Measurements from ENCODE around the gene DCBLD2. TPM values are rescaled to one million over a fixed set of nuclear protein-coding genes. Genes with fewer than 3 reads are reported as not detected.

The DCBLD2 gene
- polyA plus RNA-seq, 1 of the 3 experiments (the other 2 are of a cell fraction), result 159 TPM

DNA sequence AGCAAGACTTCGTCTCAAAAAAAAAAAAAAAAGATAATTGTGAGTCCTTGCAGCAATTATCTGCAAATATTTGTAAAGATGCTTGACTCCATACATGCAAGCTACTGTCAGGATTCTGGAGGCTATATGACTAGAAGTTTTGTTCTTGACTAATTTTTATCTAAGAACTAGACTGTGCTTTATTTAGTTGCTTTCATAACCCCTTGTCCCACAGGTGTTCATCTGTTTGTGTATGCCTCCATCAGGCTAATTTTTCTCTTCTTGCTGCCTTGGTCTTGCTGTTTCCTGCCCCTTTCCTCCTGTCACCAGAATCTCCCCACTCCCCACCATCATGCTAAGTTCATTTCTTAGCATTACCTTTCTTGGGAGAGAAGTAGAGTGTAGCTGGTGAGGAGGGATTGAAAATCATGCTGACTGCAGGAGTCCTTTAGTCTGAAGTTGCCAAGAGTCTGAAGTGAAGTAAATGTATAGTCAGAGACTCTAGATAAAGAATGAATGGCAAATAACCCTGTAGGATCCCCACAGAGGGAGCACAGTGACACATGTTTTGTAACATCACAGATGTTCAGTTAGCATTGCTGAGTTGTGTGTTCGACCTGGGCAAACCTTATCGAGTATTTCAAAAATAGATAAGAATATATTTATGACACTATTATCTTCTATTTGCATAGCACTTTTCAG, 125.9 kb downstream of the DCBLD2 start (continued):
- TF ChIP-seq, protein P1, sequence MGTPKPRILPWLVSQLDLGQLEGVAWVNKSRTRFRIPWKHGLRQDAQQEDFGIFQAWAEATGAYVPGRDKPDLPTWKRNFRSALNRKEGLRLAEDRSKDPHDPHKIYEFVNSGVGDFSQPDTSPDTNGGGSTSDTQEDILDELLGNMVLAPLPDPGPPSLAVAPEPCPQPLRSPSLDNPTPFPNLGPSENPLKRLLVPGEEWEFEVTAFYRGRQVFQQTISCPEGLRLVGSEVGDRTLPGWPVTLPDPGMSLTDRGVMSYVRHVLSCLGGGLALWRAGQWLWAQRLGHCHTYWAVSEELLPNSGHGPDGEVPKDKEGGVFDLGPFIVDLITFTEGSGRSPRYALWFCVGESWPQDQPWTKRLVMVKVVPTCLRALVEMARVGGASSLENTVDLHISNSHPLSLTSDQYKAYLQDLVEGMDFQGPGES (IDR thresholded peaks at IDR 0.05; ENCODE audit: low read depth, low read length), result no peak
- TF ChIP-seq EZH2phosphoT487 (IDR thresholded peaks at IDR 0.05; ENCODE audit: borderline replicate concordance, low read depth) (no peak), GATA2 (CRISPR knock-in tag; IDR thresholded peaks at IDR 0.05) (no peak), FOSL2 (IDR thresholded peaks at IDR 0.05; ENCODE audit: borderline replicate concordance, low read depth) (no peak), MEF2A (IDR thresholded peaks at IDR 0.05; ENCODE audit: borderline replicate concordance, low read depth) (no peak), NFIC (IDR thresholded peaks at IDR 0.05; ENCODE audit: borderline replicate concordance) (no peak), SMC3 (IDR thresholded peaks at IDR 0.05; ENCODE audit: low read depth, low read length) (no peak)

DNA sequence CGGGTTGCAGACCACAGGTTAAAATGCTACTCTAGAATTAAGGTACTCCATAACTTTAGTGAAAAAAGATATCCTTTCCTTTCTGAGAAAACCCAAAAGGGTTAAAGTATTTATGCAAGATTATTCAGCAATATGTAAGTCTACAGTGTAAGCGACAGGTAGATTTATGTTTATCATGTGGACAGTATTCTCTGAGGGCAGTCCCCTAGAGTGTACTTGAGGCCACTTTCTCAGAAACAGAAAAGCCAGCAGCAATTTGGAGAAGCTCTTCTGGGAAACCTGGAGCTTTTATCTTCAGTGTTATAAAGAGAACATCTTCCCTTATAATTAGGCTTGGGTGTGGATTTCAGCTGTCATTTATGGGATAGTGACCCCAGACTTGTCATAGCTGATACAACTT, 129.5 kb downstream of the DCBLD2 start:
- Histone ChIP-seq H3K9ac (no peak overlapping the region), H3K27ac (ENCODE audit: low read depth in 2 of 2, low read length in 1 of 2) (no peak overlapping the region), H3F3A (replicated peaks; ENCODE audit: insufficient read depth) (peaks cover 14% of the 10 kb centered on the region), H3K4me1 (ENCODE audit: control insufficient read depth in 1 of 2, insufficient read depth in 2 of 2, low read depth in 1 of 2, low read length in 1 of 2) (peaks cover 5 to 13% of the 10 kb centered on the region in 2 experiments; a peak in 3 of 4 replicates), H3K36me3 (replicated peaks in 1 of 2; ENCODE audit: control insufficient read depth in 1 of 2, insufficient read depth in 2 of 2, low read length in 1 of 2) (peaks cover 10 to 44% of the 10 kb centered on the region in 2 experiments), H3K4me3 (ENCODE audit: low read depth in 2 of 2, low read length in 1 of 2) (no peak overlapping the region), H3K9me3 (no peaks in the 10 kb centered on the region), H4K20me1 (ENCODE audit: insufficient read depth) (no peaks in the 10 kb centered on the region), H3K4me2 (no peak overlapping the region), H3K79me2 (ENCODE audit: insufficient read depth) (peaks cover 18% of the 10 kb centered on the region; the same call in 1 of the 2 replicates), H2AFZ (ENCODE audit: low read depth) (no peak overlapping the region), H3K27me3 (ENCODE audit: insufficient read depth) (no peaks in the 10 kb centered on the region), H3K9me2 (no peaks in the 10 kb centered on the region)
- WGBS (ENCODE audit: low lambda C conversion rate), result 91% methylated on average over 2 of the region's 2 CpGs
- CTCF ChIA-PET, result no interaction called here
- DNase-seq, result no peak
- POLR2A ChIA-PET, result interaction anchor here (0.6 kb wide), 1 partner anchor 32 kb away, joined by 4 read pairs; no protein-coding TSS in a partner anchor
- TF ChIP-seq, protein P2, sequence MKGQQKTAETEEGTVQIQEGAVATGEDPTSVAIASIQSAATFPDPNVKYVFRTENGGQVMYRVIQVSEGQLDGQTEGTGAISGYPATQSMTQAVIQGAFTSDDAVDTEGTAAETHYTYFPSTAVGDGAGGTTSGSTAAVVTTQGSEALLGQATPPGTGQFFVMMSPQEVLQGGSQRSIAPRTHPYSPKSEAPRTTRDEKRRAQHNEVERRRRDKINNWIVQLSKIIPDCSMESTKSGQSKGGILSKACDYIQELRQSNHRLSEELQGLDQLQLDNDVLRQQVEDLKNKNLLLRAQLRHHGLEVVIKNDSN (IDR thresholded peaks at IDR 0.05; ENCODE audit: borderline replicate concordance, low read depth), result no peak
- TF ChIP-seq, protein P3, sequence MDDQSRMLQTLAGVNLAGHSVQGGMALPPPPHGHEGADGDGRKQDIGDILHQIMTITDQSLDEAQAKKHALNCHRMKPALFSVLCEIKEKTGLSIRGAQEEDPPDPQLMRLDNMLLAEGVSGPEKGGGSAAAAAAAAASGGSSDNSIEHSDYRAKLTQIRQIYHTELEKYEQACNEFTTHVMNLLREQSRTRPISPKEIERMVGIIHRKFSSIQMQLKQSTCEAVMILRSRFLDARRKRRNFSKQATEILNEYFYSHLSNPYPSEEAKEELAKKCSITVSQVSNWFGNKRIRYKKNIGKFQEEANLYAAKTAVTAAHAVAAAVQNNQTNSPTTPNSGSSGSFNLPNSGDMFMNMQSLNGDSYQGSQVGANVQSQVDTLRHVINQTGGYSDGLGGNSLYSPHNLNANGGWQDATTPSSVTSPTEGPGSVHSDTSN (IDR thresholded peaks at IDR 0.05), result no peak
- TF ChIP-seq MXI1 (IDR thresholded peaks at IDR 0.05; ENCODE audit: low read depth, low read length) (no peak), JUND (IDR thresholded peaks at IDR 0.05) (no peak), SIN3A (IDR thresholded peaks at IDR 0.05; ENCODE audit: borderline replicate concordance, low read depth, low read length) (no peak), CHD2 (IDR thresholded peaks at IDR 0.05; ENCODE audit: low read length, partially characterized antibody) (no peak), FOXJ3 (CRISPR knock-in tag; IDR thresholded peaks at IDR 0.05) (no peak), RCOR1 (IDR thresholded peaks at IDR 0.05; ENCODE audit: low read length) (no peak), TCF12 (IDR thresholded peaks at IDR 0.05) (no peak), RFX5 (IDR thresholded peaks at IDR 0.05; ENCODE audit: low read length) (no peak), YY1 (IDR thresholded peaks at IDR 0.05; ENCODE audit: low read depth) (no peak), RAD21 (IDR thresholded peaks at IDR 0.05; ENCODE audit: low read length) (no peak)
- TF ChIP-seq, protein P4, sequence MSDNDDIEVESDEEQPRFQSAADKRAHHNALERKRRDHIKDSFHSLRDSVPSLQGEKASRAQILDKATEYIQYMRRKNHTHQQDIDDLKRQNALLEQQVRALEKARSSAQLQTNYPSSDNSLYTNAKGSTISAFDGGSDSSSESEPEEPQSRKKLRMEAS (IDR thresholded peaks at IDR 0.05; ENCODE audit: low read depth), result no peak
- TF ChIP-seq, protein P5, sequence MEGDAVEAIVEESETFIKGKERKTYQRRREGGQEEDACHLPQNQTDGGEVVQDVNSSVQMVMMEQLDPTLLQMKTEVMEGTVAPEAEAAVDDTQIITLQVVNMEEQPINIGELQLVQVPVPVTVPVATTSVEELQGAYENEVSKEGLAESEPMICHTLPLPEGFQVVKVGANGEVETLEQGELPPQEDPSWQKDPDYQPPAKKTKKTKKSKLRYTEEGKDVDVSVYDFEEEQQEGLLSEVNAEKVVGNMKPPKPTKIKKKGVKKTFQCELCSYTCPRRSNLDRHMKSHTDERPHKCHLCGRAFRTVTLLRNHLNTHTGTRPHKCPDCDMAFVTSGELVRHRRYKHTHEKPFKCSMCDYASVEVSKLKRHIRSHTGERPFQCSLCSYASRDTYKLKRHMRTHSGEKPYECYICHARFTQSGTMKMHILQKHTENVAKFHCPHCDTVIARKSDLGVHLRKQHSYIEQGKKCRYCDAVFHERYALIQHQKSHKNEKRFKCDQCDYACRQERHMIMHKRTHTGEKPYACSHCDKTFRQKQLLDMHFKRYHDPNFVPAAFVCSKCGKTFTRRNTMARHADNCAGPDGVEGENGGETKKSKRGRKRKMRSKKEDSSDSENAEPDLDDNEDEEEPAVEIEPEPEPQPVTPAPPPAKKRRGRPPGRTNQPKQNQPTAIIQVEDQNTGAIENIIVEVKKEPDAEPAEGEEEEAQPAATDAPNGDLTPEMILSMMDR (IDR thresholded peaks at IDR 0.05), result no peak
